Naive thymus-derived CD4-positive, alpha-beta T cell (primary cell): ENCODE results near the gene CCDC57. TPM values are rescaled to one million over a fixed set of nuclear protein-coding genes. Genes with fewer than 3 reads are reported as not detected.
"Not testable (repeated sequence)": the region's sequence is repeated elsewhere in the genome, so short reads cannot be mapped to it uniquely, and the experiment has no call there.

ENCODE experiments used
- ATAC-seq: fragments of 150-1000 bp; cut with Tn5 transposase; 2 replicates; pipeline ENCODE4 v1.10.0; 2021; ENCODE audit warnings: mild to moderate bottlenecking, moderate library complexity
- CTCF ChIA-PET: fragments of 350-600 bp; sonication (Branson Sonifier 250); formaldehyde crosslinking; loops from one replicate; lab custom pipeline; 2021; ENCODE audit warnings: antibody characterized with exemption; lab: Charles Lee
- POLR2A ChIA-PET: fragments of 350-600 bp; sonication (Branson Sonifier 250); formaldehyde crosslinking; loops from one replicate; lab custom pipeline; 2021; ENCODE audit warnings: antibody characterized with exemption, inconsistent platforms; lab: Charles Lee
- DNase-seq, 9 donors: peaks; one replicate each; pipeline versions ENCODE4 v3.0.0 to v3.0.0-alpha.2; 2020 to 2022; ENCODE audit warnings: mixed read lengths in 1 of 9
- H3K27ac ChIP-seq: one replicate; pipeline ENCODE4 v1.7.0; 2013; ENCODE audit warnings: mild to moderate bottlenecking, low read depth, low read length, moderate library complexity
- H3K27me3 ChIP-seq, 2 donors: one replicate each; pipeline ENCODE4 v1.7.0; 2013; ENCODE audit warnings: low read length in 2 of 2, mild to moderate bottlenecking in 2 of 2, moderate library complexity in 2 of 2; ENCODE audit not compliant: control insufficient read depth in 2 of 2, insufficient read depth in 2 of 2
- H3K36me3 ChIP-seq, 3 experiments: 1 replicate in 2 of 3; 2 replicates in 1 of 3; pipeline ENCODE4 v1.7.0; 2013; ENCODE audit warnings: low read length in 3 of 3, mild to moderate bottlenecking in 3 of 3, moderate library complexity in 1 of 3; ENCODE audit not compliant: insufficient read depth in 3 of 3, control insufficient read depth in 2 of 3
- H3K4me1 ChIP-seq, 2 donors: one replicate each; pipeline ENCODE4 v1.7.0; 2013; ENCODE audit warnings: low read length in 2 of 2, mild to moderate bottlenecking in 2 of 2, moderate library complexity in 1 of 2; ENCODE audit not compliant: control insufficient read depth in 2 of 2, insufficient read depth in 2 of 2
- H3K4me3 ChIP-seq: 2 replicates; pipeline ENCODE4 v1.7.0; 2013; ENCODE audit warnings: mild to moderate bottlenecking, low read length
- H3K9me3 ChIP-seq, 3 experiments: 1 replicate in 2 of 3; 2 replicates in 1 of 3; pipeline ENCODE4 v1.7.0; 2013; ENCODE audit warnings: low read length in 3 of 3; ENCODE audit not compliant: control insufficient read depth in 2 of 3
- H3K27ac Mint-ChIP-seq, 9 donors: one replicate each; pipeline ENCODE4 v1.8.0; 2020 to 2022; ENCODE audit warnings: mixed read lengths in 9 of 9, mild to moderate bottlenecking in 8 of 9, moderate library complexity in 5 of 9, inconsistent platforms in 2 of 9
- H3K27me3 Mint-ChIP-seq, 5 donors: one replicate each; pipeline ENCODE4 v1.8.0; 2021 to 2022; ENCODE audit warnings: mixed read lengths in 5 of 5, mild to moderate bottlenecking in 1 of 5
- H3K36me3 Mint-ChIP-seq, 5 donors: one replicate each; pipeline ENCODE4 v1.8.0; 2020 to 2022; ENCODE audit warnings: mixed read lengths in 5 of 5, mild to moderate bottlenecking in 3 of 5, inconsistent platforms in 1 of 5
- H3K4me1 Mint-ChIP-seq, 7 donors: one replicate each; pipeline ENCODE4 v1.8.0; 2020 to 2022; ENCODE audit warnings: mixed read lengths in 7 of 7, mild to moderate bottlenecking in 3 of 7, inconsistent platforms in 1 of 7
- H3K4me3 Mint-ChIP-seq, 10 donors: one replicate each; pipeline ENCODE4 v1.8.0; 2020 to 2022; ENCODE audit warnings: mild to moderate bottlenecking in 10 of 10, mixed read lengths in 10 of 10, moderate library complexity in 6 of 10, inconsistent platforms in 2 of 10
- H3K9me3 Mint-ChIP-seq, 11 donors: one replicate each; pipeline ENCODE4 v1.8.0; 2020 to 2022; ENCODE audit warnings: mixed read lengths in 11 of 11, mild to moderate bottlenecking in 4 of 11, inconsistent platforms in 1 of 11, moderate library complexity in 1 of 11
- intact Hi-C, 2 donors: fragments of 100-400 bp; cut with micrococcal nuclease; formaldehyde crosslinking; loops; one replicate each; pipeline ENCODE4 v1.15.1; 2023
- polyA plus RNA-seq, 2 donors: library from polyadenylated mRNA; unstranded; fragments of 300-500 nt; fragmentation: Illumina TruSeq; gene quantifications; one replicate each; pipeline ENCODE4 v1.2.3, GENCODE V29; 2021
- total RNA-seq, 6 experiments: library from RNA in 5 of 6; stranded (reverse) in 5 of 6; gene quantifications; 1 replicate in 5 of 6; 2 replicates in 1 of 6; pipeline ENCODE4 v1.2.3 and lab custom pipeline; 2021 to 2026

The CCDC57 gene
- total and polyA plus RNA-seq, 7 experiments from 2014 or later: 32.1 to 127 (median 92.1) TPM

DNA sequence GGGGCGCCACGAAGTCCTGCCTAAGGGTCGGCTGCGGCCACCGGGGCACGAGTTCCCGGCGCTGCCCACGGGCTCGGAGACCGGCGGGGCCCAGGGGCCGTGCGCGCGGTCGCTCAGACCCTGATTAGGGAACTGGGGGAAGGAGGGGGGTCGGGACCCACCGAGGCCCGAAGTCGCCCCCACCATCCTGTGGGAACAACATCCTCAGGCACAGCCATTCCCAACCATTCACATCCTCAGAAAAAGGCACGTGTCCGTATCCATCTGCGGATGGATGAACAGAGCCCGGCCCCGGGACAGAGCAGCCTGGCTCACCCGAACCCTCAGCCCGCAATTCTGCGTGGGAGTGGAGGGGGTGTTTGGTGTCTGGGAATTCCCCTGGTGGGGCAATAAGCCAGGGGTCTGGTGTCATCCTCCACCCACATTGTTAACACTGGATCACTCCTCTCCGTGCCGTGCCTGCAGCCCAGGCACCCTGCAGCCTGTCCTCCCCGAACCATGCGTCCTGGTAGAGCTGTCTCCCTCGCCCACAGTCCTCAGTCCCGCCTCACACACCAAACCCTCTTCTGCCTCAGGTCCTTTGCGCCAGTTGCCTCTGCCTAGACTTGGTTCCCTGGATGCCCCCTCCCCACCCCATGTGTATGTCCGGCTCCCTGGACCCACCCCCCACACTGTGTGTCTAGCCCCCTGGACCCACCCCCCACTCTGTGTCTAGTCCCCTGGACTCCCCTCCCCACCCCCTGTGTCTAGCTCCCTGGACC lies 789 bp upstream of the CCDC57 start:
- ATAC-seq (peak; percentile 23), DNase-seq (peak in 2 of 9 donors; percentile 61 to 79)
- Histone ChIP-seq H3K27me3 (no peaks in the 10 kb centered on the region), H3K4me3 (peak overlapping the region; percentile 68), H3K36me3 (peaks cover 0 to 4% (median 0%) of the 10 kb centered on the region in 3 experiments), H3K27ac (peak overlapping the region; percentile 82), H3K4me1 (peaks cover 23 to 31% of the 10 kb centered on the region in 2 donors), H3K9me3 (no peaks in the 10 kb centered on the region)
- intact Hi-C loops: loop anchor here in 1 of 2 donors (10.0 kb wide), 1 partner anchor 89 kb away; no protein-coding TSS in a partner anchor
- peak overlapping the region; percentile 41 to 88 (median 79) for H3K27ac Mint-ChIP-seq
- ChIA-PET POLR2A (interaction anchor here (0.7 to 3.5 kb wide), 5 partner anchors 10 to 85 kb away, joined by 4 to 15 read pairs (median 10); partner anchors contain the start of gene SLC16A3), CTCF (interaction anchor here (1.0 to 1.2 kb wide), 5 partner anchors 7 to 87 kb away, joined by 3 to 4 read pairs (median 4); partner anchors contain the start of gene SLC16A3)
- no peaks in the 10 kb centered on the region for H3K36me3 Mint-ChIP-seq
- peaks cover 0 to 1% (median 0%) of the 10 kb centered on the region in 11 donors for H3K9me3 Mint-ChIP-seq
- H3K4me1 Mint-ChIP-seq: peaks cover 5 to 43% (median 33%) of the 10 kb centered on the region in 7 donors
- H3K27me3 Mint-ChIP-seq: peaks cover 0 to 2% (median 0%) of the 10 kb centered on the region in 5 donors
- peak overlapping the region; percentile 70 to 86 (median 82) for H3K4me3 Mint-ChIP-seq

DNA sequence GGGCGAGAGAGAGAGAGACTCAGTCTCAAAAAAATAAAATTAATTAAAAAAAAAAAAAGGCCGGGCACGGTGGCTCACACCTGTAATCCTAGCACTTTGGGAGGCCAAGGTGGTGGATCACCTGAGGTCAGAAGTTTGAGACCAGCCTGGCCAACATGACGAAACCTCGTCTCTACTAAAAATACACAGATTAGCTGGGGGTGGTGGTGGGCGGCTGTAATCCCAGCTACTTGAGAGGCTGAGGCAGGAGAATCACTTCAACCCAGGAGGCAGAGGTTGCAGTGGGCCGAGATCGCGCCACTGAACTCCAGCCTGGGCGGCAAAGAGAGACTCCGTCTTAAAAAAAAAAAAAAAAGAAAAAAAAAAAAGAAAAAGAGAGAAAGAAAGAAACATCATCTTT lies 2.0 kb downstream of the CCDC57 start:
- H3K27ac ChIP-seq, DNase-seq, H3K9me3 Mint-ChIP-seq, H3K27ac Mint-ChIP-seq, H3K27me3 ChIP-seq, H3K9me3 ChIP-seq, H3K36me3 ChIP-seq, H3K27me3 Mint-ChIP-seq, ATAC-seq, H3K36me3 Mint-ChIP-seq, H3K4me3 ChIP-seq: not testable (repeated sequence)
- H3K4me3 Mint-ChIP-seq: peak overlapping the region in 1 of 10 donors; percentile 41
- H3K4me1 ChIP-seq: peaks cover 15 to 29% of the 10 kb centered on the region in 2 donors
- H3K4me1 Mint-ChIP-seq: peaks cover 9 to 46% (median 41%) of the 10 kb centered on the region in 7 donors
- CTCF ChIA-PET: interaction anchor here (1.1 kb wide), 1 partner anchor 89 kb away, joined by 5 read pairs; no protein-coding TSS in a partner anchor
- intact Hi-C loops: loop anchor here in 1 of 2 donors (10.0 kb wide), 1 partner anchor 86 kb away; no protein-coding TSS in a partner anchor
- POLR2A ChIA-PET: interaction anchor here (2.1 to 2.6 kb wide), 2 partner anchors 18 to 87 kb away, joined by 7 to 10 read pairs; partner anchors contain the start of gene SLC16A3

DNA sequence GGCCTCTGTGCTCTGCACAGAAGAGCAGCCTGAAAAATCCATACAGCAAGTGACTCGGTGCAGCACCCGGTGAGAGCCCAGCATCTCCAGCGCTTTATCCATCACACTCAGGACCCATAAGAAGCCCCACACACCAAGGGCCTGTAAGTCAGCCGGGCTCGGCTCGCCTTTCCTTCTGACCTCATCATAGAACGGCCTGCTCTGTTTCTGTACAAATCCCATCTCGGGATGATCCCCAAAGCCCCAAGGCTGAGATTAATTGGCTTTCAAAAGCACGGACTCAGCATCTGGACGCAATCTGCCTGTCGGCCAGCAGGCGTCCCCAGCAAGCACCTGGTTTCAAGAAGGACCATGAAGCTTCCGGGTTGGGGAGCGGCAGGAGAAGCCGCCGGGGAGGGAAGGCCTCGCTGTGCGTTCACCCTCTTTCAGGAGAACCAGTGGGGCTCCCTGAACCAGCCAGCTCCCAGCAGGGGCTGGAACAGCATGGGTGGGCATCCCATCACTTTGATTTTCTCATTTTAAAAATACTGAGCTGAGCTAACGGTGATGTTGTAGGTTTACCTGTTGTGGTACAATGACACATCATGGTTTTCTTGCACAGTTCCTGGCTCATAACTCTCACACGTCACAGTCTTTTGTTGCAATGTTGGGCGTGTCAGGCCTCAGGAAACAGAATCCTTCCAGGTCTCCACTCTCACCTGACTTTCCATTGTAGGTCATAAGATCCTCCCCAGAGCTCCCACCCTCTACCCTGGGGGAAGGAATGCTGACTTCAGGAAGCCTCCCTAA lies 6.7 kb downstream of the CCDC57 start:
- Mint-ChIP-seq H3K4me3 (peak overlapping the region in 9 of 10 donors; percentile 45 to 71 (median 58)), H3K27me3 (no peaks in the 10 kb centered on the region), H3K36me3 (peaks cover 0 to 5% (median 0%) of the 10 kb centered on the region in 5 donors), H3K27ac (peak overlapping the region; percentile 87 to 98 (median 95)), H3K9me3 (peaks cover 0 to 1% (median 0%) of the 10 kb centered on the region in 11 donors), H3K4me1 (peaks cover 24 to 61% (median 43%) of the 10 kb centered on the region in 7 donors)
- ChIA-PET CTCF (interaction anchor here (0.6 to 1.8 kb wide), 12 partner anchors 8 to 168 kb away, joined by 3 to 11 read pairs (median 3); partner anchors contain the start of gene DCXR), POLR2A (interaction anchor here (0.8 to 1.9 kb wide), 16 partner anchors 9 to 238 kb away, joined by 3 to 24 read pairs (median 5); partner anchors contain the start of genes CD7, CSNK1D, DCXR and SLC16A3)
- Histone ChIP-seq H3K27ac (peak overlapping the region; percentile 64), H3K36me3 (no peaks in the 10 kb centered on the region), H3K4me1 (peaks cover 14 to 22% of the 10 kb centered on the region in 2 donors), H3K4me3 (no peak overlapping the region), H3K9me3 (no peaks in the 10 kb centered on the region), H3K27me3 (no peaks in the 10 kb centered on the region)
- peak; percentile 88 for ATAC-seq
- peak; percentile 67 to 87 (median 82) for DNase-seq
- intact Hi-C loops: loop anchor here (1.0 to 5.0 kb wide), 6 partner anchors 22 to 208 kb away; partner anchors contain the start of genes CSNK1D (in 1 of the 2) and DCXR (in 1 of the 2)

DNA sequence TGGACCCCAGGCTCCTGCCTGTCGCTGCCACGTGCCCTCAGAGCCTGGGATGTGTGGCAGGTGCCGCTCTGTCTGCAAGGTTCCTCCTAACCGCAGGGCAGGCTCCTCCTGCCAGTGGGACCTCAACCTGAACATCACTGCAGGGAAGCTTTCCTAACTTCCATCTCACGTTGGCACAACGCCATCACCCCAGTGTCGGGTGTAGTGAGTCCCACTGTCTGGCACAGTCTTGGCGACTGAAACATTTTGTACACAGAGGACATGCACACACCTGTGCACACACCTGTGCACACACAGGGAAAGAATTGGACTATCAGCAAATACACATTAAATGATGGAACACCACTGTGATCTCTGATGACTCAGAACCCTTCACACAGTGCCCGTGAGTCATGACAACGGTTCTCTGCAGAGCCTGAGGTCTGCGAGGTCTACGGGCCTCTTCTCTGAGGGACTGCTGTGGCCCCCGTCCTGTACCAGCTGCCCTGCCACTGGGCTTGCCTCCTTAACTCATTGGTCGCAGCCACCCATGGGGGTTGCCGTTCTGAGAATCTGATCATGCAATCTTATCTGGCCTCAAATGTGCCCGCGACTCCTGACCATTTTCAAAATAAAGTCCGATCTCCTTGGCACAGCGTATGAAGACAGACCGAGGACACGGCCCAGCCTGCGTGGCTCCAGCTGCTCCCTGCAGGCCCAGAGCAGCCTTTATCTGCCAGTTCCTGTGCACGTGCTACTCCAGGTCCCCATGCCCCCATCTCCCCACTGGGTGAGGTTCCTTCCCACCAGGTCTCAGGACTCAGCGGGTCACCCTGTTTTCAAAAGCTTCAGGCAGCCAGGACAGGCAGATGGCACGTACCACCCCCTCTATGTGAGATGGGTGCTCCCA lies 7.6 kb downstream of the CCDC57 start:
- H3K4me1 ChIP-seq: peaks cover 19 to 28% of the 10 kb centered on the region in 2 donors
- ATAC-seq: no peak
- H3K4me1 Mint-ChIP-seq: peaks cover 27 to 67% (median 50%) of the 10 kb centered on the region in 7 donors

DNA sequence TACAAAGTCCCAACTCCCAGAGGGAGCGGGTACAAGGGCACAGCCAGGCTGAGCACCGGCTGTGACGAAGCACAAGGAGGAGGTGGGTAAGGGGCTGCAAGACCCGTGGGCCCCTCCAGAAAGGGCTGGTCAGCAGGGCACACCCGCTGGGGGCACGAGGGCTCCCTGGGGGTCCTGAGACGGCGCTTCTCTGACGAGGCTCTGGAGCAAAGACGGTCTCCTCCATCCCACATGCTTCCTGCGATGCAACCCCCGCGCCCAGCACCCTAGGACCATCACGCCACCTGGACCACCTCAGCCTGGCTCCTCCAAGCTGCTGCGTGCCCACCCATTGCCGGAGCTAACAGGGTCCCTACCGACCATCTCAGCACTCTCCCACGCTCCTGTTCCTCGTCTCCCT lies 8.7 kb downstream of the CCDC57 start:
- intact Hi-C loops: no loop called here
- no peak overlapping the region for H3K4me3 Mint-ChIP-seq
- peaks cover 32 to 71% (median 58%) of the 10 kb centered on the region in 7 donors for H3K4me1 Mint-ChIP-seq
- Histone ChIP-seq H3K9me3 (no peaks in the 10 kb centered on the region), H3K27me3 (no peaks in the 10 kb centered on the region), H3K27ac (no peak overlapping the region), H3K4me3 (no peak overlapping the region), H3K4me1 (peaks cover 25 to 36% of the 10 kb centered on the region in 2 donors), H3K36me3 (no peaks in the 10 kb centered on the region)
- no peak for ATAC-seq
- H3K9me3 Mint-ChIP-seq: no peaks in the 10 kb centered on the region
- ChIA-PET CTCF (interaction anchor here (1.2 kb wide), 1 partner anchor 32 kb away, joined by 3 read pairs; no protein-coding TSS in a partner anchor), POLR2A (interaction anchor here (1.4 to 1.6 kb wide), 2 partner anchors 9 to 16 kb away, joined by 3 to 15 read pairs; partner anchors contain the start of gene CCDC57)
- peak overlapping the region in 6 of 9 donors; percentile 43 to 97 (median 75) for H3K27ac Mint-ChIP-seq
- H3K27me3 Mint-ChIP-seq: no peaks in the 10 kb centered on the region
- H3K36me3 Mint-ChIP-seq: peaks cover 0 to 5% (median 0%) of the 10 kb centered on the region in 5 donors
- DNase-seq: peak in 1 of 9 donors; percentile 7

More for the DNA sequence above, 7.6 kb downstream of the CCDC57 start:
- intact Hi-C loops: loop anchor here in 1 of 2 donors (5.0 kb wide), 1 partner anchor 168 kb away; the partner anchor contains the start of gene DCXR
- Mint-ChIP-seq H3K9me3 (no peaks in the 10 kb centered on the region), H3K27ac (peak overlapping the region; percentile 87 to 98 (median 95)), H3K36me3 (peaks cover 0 to 5% (median 0%) of the 10 kb centered on the region in 5 donors), H3K27me3 (no peaks in the 10 kb centered on the region), H3K4me3 (peak overlapping the region in 3 of 10 donors; percentile 30 to 59 (median 51))
- Histone ChIP-seq H3K27me3 (no peaks in the 10 kb centered on the region), H3K36me3 (no peaks in the 10 kb centered on the region), H3K9me3 (no peaks in the 10 kb centered on the region), H3K4me3 (no peak overlapping the region), H3K27ac (peak overlapping the region; percentile 64)
- ChIA-PET POLR2A (interaction anchor here (0.7 to 1.9 kb wide), 13 partner anchors 10 to 168 kb away, joined by 3 to 24 read pairs (median 5); partner anchors contain the start of genes CD7, DCXR and SLC16A3), CTCF (interaction anchor here (0.8 to 1.8 kb wide), 5 partner anchors 31 to 115 kb away, joined by 3 to 11 read pairs (median 4); no protein-coding TSS in a partner anchor)
- DNase-seq: peak in 1 of 9 donors; percentile 8
